Heart left ventricle (tissue), 13 donors: ENCODE measurements around the gene ZDHHC18.

ENCODE experiments used
- POLR2A ChIP-seq, 2 donors: fragments of 450-650 bp; IDR thresholded peaks; one replicate each; pipeline ENCODE4 v1.6.1; 2017; ENCODE audit warnings: antibody characterized with exemption in 2 of 2, mild to moderate bottlenecking in 2 of 2, moderate library complexity in 2 of 2
- TF ChIP-seq, protein P1 (sequence below), 12 donors: fragments of 200-600 bp; sonication (generic) in 4 of 12; IDR thresholded peaks; one replicate each; pipeline versions ENCODE4 v1.5.0 to v1.8.0; 2018 to 2022; ENCODE audit warnings: antibody characterized with exemption in 12 of 12, mild to moderate bottlenecking in 5 of 12
- donor health status: ischemic (EF 13 %, LVEDD 7.1; RV severe dilation, severe dysfunction).
- donor health status: DM: no; HTN: yes; CAD: no.
- donor health status: DM: no; HTN: no; CAD: no.
- donor health status: ischemic (EF 25% LVEDD 6.9; RV normal size, moderate dysfunction).
- donor health status: ischemic (EF 25% LVEDD 5.7; RV mildly dilated, moderate dysfunction).
- donor health status: ischemic (EF 35%, LVEDD 5.7; RV mildly dilated, moderate dysfunction).
- donor health status: nonischemic (EF 11% LVEDD 7.7; RV severe dilation, severe dysfunction).
- donor health status: DM: yes; HTN: yes; CAD: no.
- donor health status: PGD.
- donor health status: ischemic (EF 29% LVEDD 5.4; RV normal size, mild dysfunction).
- donor health status: nonischemic (EF 23%, LVEDD 6.1; RV moderate dilation, normal function).

DNA sequence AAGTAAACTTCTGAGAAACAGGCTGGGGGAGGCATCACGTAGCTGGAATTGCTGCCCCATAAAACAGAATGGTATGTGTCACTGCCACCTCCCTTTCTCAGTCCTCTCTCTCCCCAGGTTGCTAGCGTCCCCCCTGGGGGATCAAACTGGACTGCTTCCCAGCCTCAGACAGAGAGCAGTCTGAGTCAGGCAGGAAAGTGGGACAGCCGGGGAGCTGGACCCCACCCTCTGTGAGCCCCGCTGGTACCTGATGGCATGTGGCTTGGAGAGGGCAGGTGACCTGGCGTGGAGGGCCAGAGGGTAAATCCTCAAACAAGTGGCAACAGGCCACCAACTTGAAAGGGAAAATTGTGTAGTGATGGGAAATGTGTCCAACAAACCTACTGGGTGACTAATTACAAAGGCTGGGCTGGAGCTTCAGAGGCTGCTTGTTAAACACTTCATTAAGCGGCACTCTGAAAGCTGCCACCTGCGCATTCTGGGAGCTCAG is 35.4 kb downstream of the ZDHHC18 start:
- TF ChIP-seq, protein P1, sequence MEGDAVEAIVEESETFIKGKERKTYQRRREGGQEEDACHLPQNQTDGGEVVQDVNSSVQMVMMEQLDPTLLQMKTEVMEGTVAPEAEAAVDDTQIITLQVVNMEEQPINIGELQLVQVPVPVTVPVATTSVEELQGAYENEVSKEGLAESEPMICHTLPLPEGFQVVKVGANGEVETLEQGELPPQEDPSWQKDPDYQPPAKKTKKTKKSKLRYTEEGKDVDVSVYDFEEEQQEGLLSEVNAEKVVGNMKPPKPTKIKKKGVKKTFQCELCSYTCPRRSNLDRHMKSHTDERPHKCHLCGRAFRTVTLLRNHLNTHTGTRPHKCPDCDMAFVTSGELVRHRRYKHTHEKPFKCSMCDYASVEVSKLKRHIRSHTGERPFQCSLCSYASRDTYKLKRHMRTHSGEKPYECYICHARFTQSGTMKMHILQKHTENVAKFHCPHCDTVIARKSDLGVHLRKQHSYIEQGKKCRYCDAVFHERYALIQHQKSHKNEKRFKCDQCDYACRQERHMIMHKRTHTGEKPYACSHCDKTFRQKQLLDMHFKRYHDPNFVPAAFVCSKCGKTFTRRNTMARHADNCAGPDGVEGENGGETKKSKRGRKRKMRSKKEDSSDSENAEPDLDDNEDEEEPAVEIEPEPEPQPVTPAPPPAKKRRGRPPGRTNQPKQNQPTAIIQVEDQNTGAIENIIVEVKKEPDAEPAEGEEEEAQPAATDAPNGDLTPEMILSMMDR (IDR thresholded peaks at IDR 0.05) = no peak
- no peak for TF ChIP-seq POLR2A (IDR thresholded peaks at IDR 0.05)
